ENCODE results near the gene KDR.

KDR gene

GRCh38 chr4:55087009-55087912 lies 38.1 kb downstream of the KDR start:
- in situ Hi-C loops (cut with HindIII; ENCODE audit: low pct_unique_long_range_greater_than_20kb, low sequenced_read_pairs) = no loop called here
- TF ChIP-seq JUND (IDR thresholded peaks at IDR 0.05; ENCODE audit: low read depth) = no peak
- DNase-seq (ENCODE audit: low read depth in 1 of 2, low spot score in 1 of 2) = no peak

GRCh38 chr4:55086578-55086977 lies 38.8 kb downstream of the KDR start:
- in situ Hi-C loops (cut with HindIII; ENCODE audit: low pct_unique_long_range_greater_than_20kb, low sequenced_read_pairs) = no loop called here
- no peak for DNase-seq (ENCODE audit: low read depth in 1 of 2, low spot score in 1 of 2)
- TF ChIP-seq JUND (IDR thresholded peaks at IDR 0.05; ENCODE audit: low read depth) = no peak

- TF ChIP-seq JUND (IDR thresholded peaks at IDR 0.05; ENCODE audit: low read depth) = no peak
- DNase-seq (ENCODE audit: low read depth in 1 of 2, low spot score in 1 of 2) = no peak
Measured at GRCh38 chr4:55083735-55084134, 41.7 kb downstream of the KDR start.

GRCh38 chr4:55082756-55083155 lies 42.6 kb downstream of the KDR start:
- in situ Hi-C loops (cut with HindIII; ENCODE audit: low pct_unique_long_range_greater_than_20kb, low sequenced_read_pairs) = no loop called here
- DNase-seq (ENCODE audit: low read depth in 1 of 2, low spot score in 1 of 2) = no peak
- TF ChIP-seq JUND (IDR thresholded peaks at IDR 0.05; ENCODE audit: low read depth) = no peak

More at GRCh38 chr4:55083735-55084134, 41.7 kb downstream of the KDR start:
- in situ Hi-C loops (cut with HindIII; ENCODE audit: low pct_unique_long_range_greater_than_20kb, low sequenced_read_pairs) = no loop called here

- TF ChIP-seq JUND (IDR thresholded peaks at IDR 0.05; ENCODE audit: low read depth) = no peak
- in situ Hi-C loops (cut with HindIII; ENCODE audit: low pct_unique_long_range_greater_than_20kb, low sequenced_read_pairs) = no loop called here
- no peak for DNase-seq (ENCODE audit: low read depth in 1 of 2, low spot score in 1 of 2)
Measured at GRCh38 chr4:55080174-55080865, 45.1 kb downstream of the KDR start.

- no peak for TF ChIP-seq JUND (IDR thresholded peaks at IDR 0.05; ENCODE audit: low read depth)
- in situ Hi-C loops (cut with HindIII; ENCODE audit: low pct_unique_long_range_greater_than_20kb, low sequenced_read_pairs) = no loop called here
- DNase-seq (ENCODE audit: low read depth in 1 of 2, low spot score in 1 of 2) = no peak
Measured at GRCh38 chr4:55079451-55080173, 45.8 kb downstream of the KDR start.

- no peak for TF ChIP-seq JUND (IDR thresholded peaks at IDR 0.05; ENCODE audit: low read depth)
- no peak for DNase-seq (ENCODE audit: low read depth in 1 of 2, low spot score in 1 of 2)
- in situ Hi-C loops (cut with HindIII; ENCODE audit: low pct_unique_long_range_greater_than_20kb, low sequenced_read_pairs) = no loop called here
Measured at GRCh38 chr4:55078987-55079386, 46.4 kb downstream of the KDR start.

- DNase-seq (ENCODE audit: low read depth in 1 of 2, low spot score in 1 of 2) = no peak
- no peak for TF ChIP-seq JUND (IDR thresholded peaks at IDR 0.05; ENCODE audit: low read depth)
- in situ Hi-C loops (cut with HindIII; ENCODE audit: low pct_unique_long_range_greater_than_20kb, low sequenced_read_pairs) = no loop called here
Measured at GRCh38 chr4:55077577-55077976, 47.8 kb downstream of the KDR start.

GRCh38 chr4:55075823-55076716 lies 49.3 kb downstream of the KDR start:
- in situ Hi-C loops (cut with HindIII; ENCODE audit: low pct_unique_long_range_greater_than_20kb, low sequenced_read_pairs) = no loop called here

GRCh38 chr4:55075376-55075775 lies 50.0 kb downstream of the KDR start:
- TF ChIP-seq JUND (IDR thresholded peaks at IDR 0.05; ENCODE audit: low read depth) = no peak
- DNase-seq (ENCODE audit: low read depth in 1 of 2, low spot score in 1 of 2) = no peak
- in situ Hi-C loops (cut with HindIII; ENCODE audit: low pct_unique_long_range_greater_than_20kb, low sequenced_read_pairs) = no loop called here

More at GRCh38 chr4:55075823-55076716, 49.3 kb downstream of the KDR start:
- no peak for TF ChIP-seq JUND (IDR thresholded peaks at IDR 0.05; ENCODE audit: low read depth)
- no peak for DNase-seq (ENCODE audit: low read depth in 1 of 2, low spot score in 1 of 2)

- no peak for TF ChIP-seq JUND (IDR thresholded peaks at IDR 0.05; ENCODE audit: low read depth)
- in situ Hi-C loops (cut with HindIII; ENCODE audit: low pct_unique_long_range_greater_than_20kb, low sequenced_read_pairs) = no loop called here
- DNase-seq (ENCODE audit: low read depth in 1 of 2, low spot score in 1 of 2) = no peak
Measured at GRCh38 chr4:55074386-55074785, 51.0 kb downstream of the KDR start.

GRCh38 chr4:55071951-55072350 lies 53.4 kb downstream of the KDR start:
- in situ Hi-C loops (cut with HindIII; ENCODE audit: low pct_unique_long_range_greater_than_20kb, low sequenced_read_pairs) = no loop called here
- no peak for TF ChIP-seq JUND (IDR thresholded peaks at IDR 0.05; ENCODE audit: low read depth)
- DNase-seq (ENCODE audit: low read depth in 1 of 2, low spot score in 1 of 2) = no peak
